Testis (tissue), 3 donors: ENCODE results near the gene ARF4. TPM values are rescaled to one million over a fixed set of nuclear protein-coding genes. Genes with fewer than 3 reads are reported as not detected.
"Not testable (repeated sequence)": the region's sequence is repeated elsewhere in the genome, so short reads cannot be mapped to it uniquely, and the experiment has no call there.

Experiments used
- DNase-seq: peaks from one replicate; pipeline ENCODE4 v3.0.0-alpha.2; 2019
- H3K27ac ChIP-seq, 2 donors: fragments of 200-600 bp; sonication (generic); one replicate each; pipeline ENCODE4 v1.5.1; 2019
- H3K27me3 ChIP-seq: fragments of 200-600 bp; sonication (generic); one replicate; pipeline ENCODE4 v1.5.1; 2019
- H3K36me3 ChIP-seq: fragments of 200-600 bp; sonication (generic); one replicate; pipeline ENCODE4 v1.5.1; 2017; ENCODE audit warnings: low read depth; ENCODE audit errors: missing control alignments
- H3K4me1 ChIP-seq: fragments of 200-600 bp; sonication (generic); one replicate; pipeline ENCODE4 v1.5.1; 2019
- H3K4me3 ChIP-seq, 2 donors: fragments of 200-600 bp; sonication (generic); one replicate each; pipeline ENCODE4 v1.5.1; 2017 to 2019
- H3K9me3 ChIP-seq: fragments of 200-600 bp; sonication (generic); one replicate; pipeline ENCODE4 v1.5.1; 2017
- POLR2A ChIP-seq: fragments of 450-650 bp; IDR thresholded peaks from one replicate; pipeline ENCODE4 v1.6.1; 2017; ENCODE audit warnings: antibody characterized with exemption, mild to moderate bottlenecking, moderate library complexity
- WGBS, 2 donors: methylation state at CpG; one replicate each; pipeline ENCODE4 v1.1.5; 2018; 5-methylcytosine and 5-hydroxymethylcytosine counted together
- intact Hi-C: fragments of 100-400 bp; cut with DNase I; formaldehyde crosslinking; loops from one replicate; pipeline ENCODE4 v1.15.1; 2023; ENCODE audit warnings: low total_unique reads
- polyA plus RNA-seq: library from polyadenylated mRNA; stranded (reverse); fragments of 350-450 nt; fragmentation: Illumina TruSeq; extraction: RNeasy Lipid Tissue Mini Kit (QIAGEN cat#74804); gene quantifications from one replicate; pipeline ENCODE4 v1.2.3, GENCODE V29; 2014; ENCODE audit warnings: low read depth, low replicate concordance; ENCODE audit not compliant: insufficient read depth
- total RNA-seq, 2 donors: library from RNA; depleted of rRNA; stranded (reverse); fragments of >200 nt; gene quantifications; one replicate each; pipeline ENCODE4 v1.2.3, GENCODE V29; 2016
- TF ChIP-seq, protein P1 (sequence below), 3 experiments: fragments of 450-650 bp in 2 of 3; fragments of 200-600 bp in 1 of 3; sonication (generic) in 1 of 3; IDR thresholded peaks; one replicate each; pipeline ENCODE4 v1.5.1; 2016 to 2019; ENCODE audit warnings: antibody characterized with exemption in 3 of 3, mild to moderate bottlenecking in 2 of 3, moderate library complexity in 1 of 3

Gene ARF4
- total and polyA plus RNA-seq, 3 donors from 2014 or later: 169 to 224 (median 205) TPM

DNA sequence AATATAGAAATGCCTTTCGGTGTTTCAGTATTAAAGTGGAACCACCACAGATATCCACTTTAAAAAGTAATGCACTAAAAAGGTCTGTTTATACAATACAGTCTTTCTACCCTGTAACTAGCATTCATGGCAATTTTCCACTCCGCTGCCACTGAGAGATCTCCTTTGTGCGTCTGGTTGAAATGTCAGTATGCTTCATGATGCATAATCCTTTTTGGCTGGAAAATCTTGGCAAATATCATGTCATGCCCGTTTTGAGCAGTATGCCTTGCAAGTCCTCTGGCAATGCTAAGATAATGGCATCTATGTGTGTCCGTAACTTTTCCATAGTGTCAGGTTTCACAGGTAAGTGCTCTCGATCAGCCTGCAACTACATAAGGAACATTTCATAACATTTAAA lies 30.8 kb upstream of the ARF4 start:
- H3K36me3 ChIP-seq: no peaks in the 10 kb centered on the region

GRCh38 chr3:57624801-57625200 lies 27.7 kb upstream of the ARF4 start:
- no peak for DNase-seq
- no peak overlapping the region for H3K27ac ChIP-seq
- no peaks in the 10 kb centered on the region for H3K27me3 ChIP-seq
- no peaks in the 10 kb centered on the region for H3K4me1 ChIP-seq
- TF ChIP-seq, protein P1, sequence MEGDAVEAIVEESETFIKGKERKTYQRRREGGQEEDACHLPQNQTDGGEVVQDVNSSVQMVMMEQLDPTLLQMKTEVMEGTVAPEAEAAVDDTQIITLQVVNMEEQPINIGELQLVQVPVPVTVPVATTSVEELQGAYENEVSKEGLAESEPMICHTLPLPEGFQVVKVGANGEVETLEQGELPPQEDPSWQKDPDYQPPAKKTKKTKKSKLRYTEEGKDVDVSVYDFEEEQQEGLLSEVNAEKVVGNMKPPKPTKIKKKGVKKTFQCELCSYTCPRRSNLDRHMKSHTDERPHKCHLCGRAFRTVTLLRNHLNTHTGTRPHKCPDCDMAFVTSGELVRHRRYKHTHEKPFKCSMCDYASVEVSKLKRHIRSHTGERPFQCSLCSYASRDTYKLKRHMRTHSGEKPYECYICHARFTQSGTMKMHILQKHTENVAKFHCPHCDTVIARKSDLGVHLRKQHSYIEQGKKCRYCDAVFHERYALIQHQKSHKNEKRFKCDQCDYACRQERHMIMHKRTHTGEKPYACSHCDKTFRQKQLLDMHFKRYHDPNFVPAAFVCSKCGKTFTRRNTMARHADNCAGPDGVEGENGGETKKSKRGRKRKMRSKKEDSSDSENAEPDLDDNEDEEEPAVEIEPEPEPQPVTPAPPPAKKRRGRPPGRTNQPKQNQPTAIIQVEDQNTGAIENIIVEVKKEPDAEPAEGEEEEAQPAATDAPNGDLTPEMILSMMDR (IDR thresholded peaks at IDR 0.05): no peak
- TF ChIP-seq POLR2A: no peak
- intact Hi-C loops: no loop called here
- H3K4me3 ChIP-seq: no peak overlapping the region
- H3K9me3 ChIP-seq: no peaks in the 10 kb centered on the region
- 89% methylated on average over 3 of the region's 3 CpGs for WGBS, 2 donors
- H3K36me3 ChIP-seq: no peaks in the 10 kb centered on the region

More for the DNA sequence above, 30.8 kb upstream of the ARF4 start:
- no peak for DNase-seq
- 83 to 90% methylated on average over 6 of the region's 6 CpGs for WGBS, 2 donors
- intact Hi-C loops: no loop called here
- no peak for TF ChIP-seq POLR2A
- TF ChIP-seq, protein P1 (IDR thresholded peaks at IDR 0.05): no peak
- H3K4me3 ChIP-seq: no peak overlapping the region
- H3K27ac ChIP-seq: no peak overlapping the region
- no peaks in the 10 kb centered on the region for H3K9me3 ChIP-seq
- H3K27me3 ChIP-seq: no peaks in the 10 kb centered on the region
- H3K4me1 ChIP-seq: no peaks in the 10 kb centered on the region

DNA sequence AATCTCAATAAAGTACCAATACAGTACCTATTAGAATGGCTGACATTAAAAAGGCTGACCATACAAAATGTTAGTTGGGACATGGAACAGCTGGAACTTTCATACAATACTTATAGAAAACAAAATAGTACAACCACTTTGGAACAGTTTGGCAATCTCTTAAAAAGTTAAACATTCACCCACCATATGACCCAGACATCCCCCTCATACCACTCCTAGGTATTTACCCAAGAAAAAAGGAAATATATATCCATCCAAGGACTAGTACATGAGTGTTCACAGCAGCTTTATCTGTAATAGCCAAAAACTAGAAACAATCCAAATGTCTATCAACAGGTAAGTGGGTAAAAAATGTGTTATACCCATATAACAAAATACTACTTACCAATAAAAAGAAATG lies 25.2 kb upstream of the ARF4 start:
- H3K27me3 ChIP-seq: no peaks in the 10 kb centered on the region
- DNase-seq: no peak
- H3K4me1 ChIP-seq: no peaks in the 10 kb centered on the region
- H3K36me3 ChIP-seq: no peaks in the 10 kb centered on the region
- no peak overlapping the region for H3K4me3 ChIP-seq
- intact Hi-C loops: no loop called here
- no peak overlapping the region for H3K27ac ChIP-seq
- no peaks in the 10 kb centered on the region for H3K9me3 ChIP-seq
- TF ChIP-seq POLR2A: no peak
- TF ChIP-seq, protein P1 (IDR thresholded peaks at IDR 0.05): no peak

GRCh38 chr3:57617739-57618138 lies 20.6 kb upstream of the ARF4 start:
- no peak for DNase-seq

DNA sequence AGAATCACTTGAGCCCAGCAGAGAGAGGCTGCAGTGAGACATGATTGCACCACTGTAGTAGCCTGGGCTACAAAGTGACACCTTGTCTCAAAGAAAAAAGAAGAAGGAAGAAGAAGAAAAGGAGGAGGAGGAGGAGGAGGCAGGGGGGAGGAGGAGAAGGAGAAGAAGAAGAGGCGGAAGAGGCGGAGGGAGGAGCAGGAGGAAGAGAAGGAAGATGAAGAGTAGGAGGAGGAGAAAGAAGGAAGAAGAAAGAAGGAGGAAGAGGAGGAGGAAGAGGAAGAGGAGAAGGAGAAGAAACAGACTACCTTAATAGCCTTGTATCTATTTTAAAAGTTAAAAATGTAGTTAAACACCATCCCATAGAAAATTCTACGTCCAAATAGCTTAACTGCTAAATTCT lies 19.1 kb upstream of the ARF4 start:
- no peak for DNase-seq
- Histone ChIP-seq H3K9me3 (no peaks in the 10 kb centered on the region), H3K36me3 (no peaks in the 10 kb centered on the region), H3K27ac (no peak overlapping the region), H3K4me3 (no peak overlapping the region), H3K27me3 (no peaks in the 10 kb centered on the region), H3K4me1 (no peaks in the 10 kb centered on the region)
- 74 to 82% methylated on average over 3 of the region's 3 CpGs for WGBS, 2 donors
- TF ChIP-seq POLR2A: no peak
- TF ChIP-seq, protein P1 (IDR thresholded peaks at IDR 0.05): no peak
- intact Hi-C loops: no loop called here

More at GRCh38 chr3:57617739-57618138, 20.6 kb upstream of the ARF4 start:
- H3K4me1 ChIP-seq: no peaks in the 10 kb centered on the region
- no peak overlapping the region for H3K4me3 ChIP-seq
- TF ChIP-seq, protein P1 (IDR thresholded peaks at IDR 0.05): no peak
- TF ChIP-seq POLR2A: no peak
- no peaks in the 10 kb centered on the region for H3K9me3 ChIP-seq
- intact Hi-C loops: no loop called here
- WGBS, 2 donors: 95 to 96% methylated on average over 3 of the region's 3 CpGs
- H3K27me3 ChIP-seq: no peaks in the 10 kb centered on the region
- no peak overlapping the region for H3K27ac ChIP-seq
- no peaks in the 10 kb centered on the region for H3K36me3 ChIP-seq

GRCh38 chr3:57611870-57612269 lies 14.7 kb upstream of the ARF4 start:
- H3K36me3 ChIP-seq, H3K27ac ChIP-seq, H3K4me1 ChIP-seq, H3K27me3 ChIP-seq, H3K4me3 ChIP-seq, DNase-seq, H3K9me3 ChIP-seq, intact Hi-C loops: not testable (repeated sequence)
- WGBS, 2 donors: 92 to 95% methylated on average over 5 of the region's 5 CpGs
